Bronchial epithelial cell (primary cell): ENCODE data around the gene STAG1. TPM values are rescaled to one million over a fixed set of nuclear protein-coding genes. Genes with fewer than 3 reads are reported as not detected.
A peak's percentile ranks its signal among the peaks of the same experiment; 100 is the strongest.
"Not testable (repeated sequence)": the region's sequence is repeated elsewhere in the genome, so short reads cannot be mapped to it uniquely, and the experiment has no call there.

Experiments used
- DNase-seq: peaks from one replicate; pipeline ENCODE4 v3.0.0-alpha.2; 2010; ENCODE audit warnings: low read depth
- FAIRE-seq: peaks from 2 replicates; lab custom pipeline; 2011; peaks lifted over from hg19 to GRCh38; lab: Jason Lieb, UNC
- H3K27me3 ChIP-seq: 2 replicates; pipeline ENCODE4 v1.5.1; 2011; ENCODE audit warnings: low read length; ENCODE audit not compliant: control insufficient read depth, insufficient read depth
- H3K36me3 ChIP-seq: 2 replicates; pipeline ENCODE4 v1.5.1; 2011; ENCODE audit warnings: low read length; ENCODE audit not compliant: control insufficient read depth, insufficient read depth
- H3K4me3 ChIP-seq: 2 replicates; pipeline ENCODE4 v1.5.1; 2011; ENCODE audit warnings: mild to moderate bottlenecking, low read depth, low read length, control low read depth
- CTCF ChIP-seq: IDR thresholded peaks from 2 replicates; pipeline ENCODE4 v1.5.1; 2011; ENCODE audit warnings: mild to moderate bottlenecking, moderate library complexity, low read length, control low read depth, inconsistent platforms; ENCODE audit not compliant: insufficient read depth, severe bottlenecking
- total RNA-seq: library from RNA; depleted of rRNA; stranded (reverse); fragments of >200 nt; gene quantifications from 2 replicates; pipeline ENCODE4 v1.2.1, GENCODE V29; 2014

STAG1 gene
- total RNA-seq, 1 donor from 2014 or later = 26.3 TPM

DNA sequence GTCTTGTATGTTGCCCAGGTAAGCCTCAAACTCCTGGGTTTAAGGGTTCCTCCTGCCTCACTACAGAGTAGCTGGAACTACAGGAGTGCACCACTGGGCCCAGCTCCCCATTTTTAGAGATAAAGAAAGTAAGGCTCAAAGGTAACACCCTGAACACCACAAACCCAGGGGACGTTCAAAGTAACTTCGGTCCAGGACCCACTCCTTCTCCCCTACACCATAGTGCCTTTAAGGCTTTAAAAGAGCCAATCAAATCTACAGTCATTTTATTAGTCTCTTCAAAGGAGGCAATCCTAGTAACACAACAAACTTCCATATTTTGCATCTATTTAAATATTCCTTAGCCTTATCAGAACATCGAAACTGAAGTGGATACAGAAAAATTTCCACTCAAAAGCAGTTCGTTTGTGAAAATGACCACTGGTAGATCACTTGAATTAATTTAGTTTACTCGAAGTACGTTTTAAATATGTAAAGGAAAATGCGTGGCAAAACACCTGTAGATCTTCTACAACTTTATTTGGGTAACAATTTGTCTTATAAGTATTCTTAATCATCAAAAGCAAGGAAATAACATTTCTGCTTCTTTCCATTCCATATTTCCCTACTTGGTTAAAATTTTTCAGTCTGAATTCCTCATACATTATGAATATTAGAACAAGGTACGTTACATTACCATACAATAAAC, 1.8 kb downstream of the STAG1 start:
- no peaks in the 10 kb centered on the region for H3K27me3 ChIP-seq
- FAIRE-seq = no peak
- TF ChIP-seq CTCF = no peak
- no peak for DNase-seq
- no peaks in the 10 kb centered on the region for H3K36me3 ChIP-seq
- peak overlapping the region; percentile 74 for H3K4me3 ChIP-seq

GRCh38 chr3:136749602-136750001, 2.6 kb downstream of the STAG1 start:
- not testable (repeated sequence) for H3K36me3 ChIP-seq, FAIRE-seq, DNase-seq, H3K27me3 ChIP-seq, H3K4me3 ChIP-seq

DNA sequence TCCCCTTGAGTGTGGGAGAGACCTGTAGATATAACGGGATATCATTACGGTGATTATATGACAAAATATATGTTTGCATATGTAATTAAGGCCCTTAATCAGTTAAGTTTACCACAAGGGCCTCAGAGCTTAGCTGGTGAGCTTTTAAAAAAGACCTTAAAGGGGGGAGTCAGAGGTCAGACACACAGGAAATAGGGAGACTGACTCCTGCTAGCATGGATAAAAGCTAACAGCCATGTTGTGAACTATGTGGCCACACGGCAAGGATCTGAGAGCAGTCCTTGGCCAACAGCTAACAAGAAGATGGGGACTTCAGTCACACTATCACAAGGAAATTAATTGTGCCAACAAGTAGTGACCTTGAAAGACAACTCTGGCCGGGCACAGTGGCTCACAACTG, 3.1 kb downstream of the STAG1 start:
- FAIRE-seq (no peak), DNase-seq (no peak)
- H3K36me3 ChIP-seq = no peaks in the 10 kb centered on the region

DNA sequence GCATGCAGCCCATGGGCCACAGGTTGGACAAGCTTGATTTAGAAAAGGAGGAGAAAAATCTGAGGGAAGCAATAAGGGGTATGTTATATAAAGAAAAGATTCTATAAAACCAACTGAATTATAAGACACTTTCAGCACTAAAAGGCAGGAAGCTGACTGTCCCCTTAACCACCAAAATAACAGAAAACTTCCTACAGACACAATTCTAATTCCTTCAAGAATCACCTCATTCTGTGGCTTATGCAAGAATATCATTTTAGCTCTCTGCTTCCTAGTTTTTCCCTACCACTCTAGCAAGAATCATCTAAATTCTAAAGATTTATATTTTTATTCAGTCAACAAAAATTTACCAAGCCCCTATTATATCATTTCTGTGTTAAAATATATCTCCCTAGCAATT, 6.3 kb downstream of the STAG1 start:
- FAIRE-seq (no peak), DNase-seq (no peak)
- no peaks in the 10 kb centered on the region for H3K27me3 ChIP-seq
- no peak for TF ChIP-seq CTCF
- no peaks in the 10 kb centered on the region for H3K36me3 ChIP-seq
- no peak overlapping the region for H3K4me3 ChIP-seq

More for the DNA sequence above, 3.1 kb downstream of the STAG1 start:
- TF ChIP-seq CTCF = no peak
- Histone ChIP-seq H3K4me3 (no peak overlapping the region), H3K27me3 (no peaks in the 10 kb centered on the region)

GRCh38 chr3:136741063-136741462, 11.1 kb downstream of the STAG1 start:
- FAIRE-seq = no peak
- no peak for DNase-seq

More at GRCh38 chr3:136741063-136741462, 11.1 kb downstream of the STAG1 start:
- Histone ChIP-seq H3K4me3 (no peak overlapping the region), H3K36me3 (peaks cover 1% of the 10 kb centered on the region), H3K27me3 (no peaks in the 10 kb centered on the region)
- no peak for TF ChIP-seq CTCF
